SHP77 treated with DMSO at 0.1 percent for 48 hours (cell line): ENCODE measurements around the gene FNBP1.

Source experiments
- DNase-seq: peaks from one replicate; lab custom pipeline; 2025; lab: John Stamatoyannopoulos, UW

The FNBP1 gene

GRCh38 chr9:130045725-130046450 is 2.9 kb upstream of the FNBP1 start:
- no peak for DNase-seq

GRCh38 chr9:130043654-130044623 is 950 bp upstream of the FNBP1 start:
- no peak for DNase-seq

DNA sequence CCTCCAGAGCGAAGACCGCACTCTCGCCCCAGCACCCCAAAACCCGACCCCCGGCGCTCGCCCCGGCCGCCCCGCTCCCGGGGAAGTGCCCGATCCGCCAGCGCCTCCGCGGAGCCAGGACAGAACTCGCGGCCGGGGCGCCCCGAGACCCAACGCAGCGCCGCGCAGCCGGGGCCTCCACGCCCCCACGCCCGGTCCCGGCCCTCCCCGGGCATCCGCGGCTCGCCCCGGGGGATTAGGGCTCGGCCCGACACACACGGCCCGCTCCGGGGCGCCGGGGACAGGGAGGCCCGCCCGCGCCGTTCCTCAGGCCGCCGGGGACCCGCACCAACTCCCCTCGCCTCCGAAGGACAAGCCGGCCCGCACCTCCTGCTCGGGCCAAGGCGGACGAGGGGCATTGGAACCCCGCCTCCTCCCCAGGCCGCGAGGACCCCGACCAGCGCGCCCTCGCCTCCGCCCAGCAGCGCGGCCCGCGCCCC is 544 bp downstream of the FNBP1 start:
- DNase-seq: no peak

- no peak for DNase-seq
These were observed 1.2 kb downstream of the FNBP1 start for GRCh38 chr9:130041648-130042405.

DNA sequence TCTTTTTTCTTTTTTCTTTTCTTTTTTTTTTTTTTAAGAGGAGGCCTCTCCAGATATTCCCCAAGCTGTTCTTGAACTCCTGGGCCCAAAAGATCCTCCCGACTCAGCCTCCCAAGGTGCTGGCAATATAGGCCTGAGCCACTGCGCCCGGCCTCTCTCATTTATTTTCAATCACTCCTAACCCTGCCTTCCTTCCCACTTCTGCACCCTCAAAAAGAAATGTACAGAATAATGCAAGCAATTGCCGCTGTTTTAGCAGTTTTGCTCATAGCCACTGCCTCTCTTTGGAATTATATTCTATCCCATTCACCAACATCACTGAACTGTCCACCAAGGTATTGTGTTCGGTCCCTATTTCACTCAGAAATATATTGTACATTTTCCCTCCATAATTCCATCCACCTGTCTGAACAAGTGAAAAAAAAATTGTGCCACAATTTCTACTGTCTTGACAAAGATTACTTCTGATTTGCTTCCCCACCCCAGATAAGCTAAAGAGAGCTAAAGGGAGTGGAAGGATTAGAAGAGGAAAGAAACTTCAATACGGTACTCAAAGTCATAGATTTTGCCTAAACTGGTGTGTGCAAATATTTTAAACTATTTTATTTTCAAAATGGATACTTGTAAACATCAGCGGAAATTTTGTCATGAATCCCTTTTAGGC is 1.9 kb downstream of the FNBP1 start:
- DNase-seq: no peak

GRCh38 chr9:130039528-130040147 is 3.4 kb downstream of the FNBP1 start:
- no peak for DNase-seq

GRCh38 chr9:130036099-130036498 is 6.9 kb downstream of the FNBP1 start:
- no peak for DNase-seq

- no peak for DNase-seq
These were observed 8.4 kb downstream of the FNBP1 start for GRCh38 chr9:130034570-130034969.

GRCh38 chr9:130030651-130031127 is 12.3 kb downstream of the FNBP1 start:
- no peak for DNase-seq

DNA sequence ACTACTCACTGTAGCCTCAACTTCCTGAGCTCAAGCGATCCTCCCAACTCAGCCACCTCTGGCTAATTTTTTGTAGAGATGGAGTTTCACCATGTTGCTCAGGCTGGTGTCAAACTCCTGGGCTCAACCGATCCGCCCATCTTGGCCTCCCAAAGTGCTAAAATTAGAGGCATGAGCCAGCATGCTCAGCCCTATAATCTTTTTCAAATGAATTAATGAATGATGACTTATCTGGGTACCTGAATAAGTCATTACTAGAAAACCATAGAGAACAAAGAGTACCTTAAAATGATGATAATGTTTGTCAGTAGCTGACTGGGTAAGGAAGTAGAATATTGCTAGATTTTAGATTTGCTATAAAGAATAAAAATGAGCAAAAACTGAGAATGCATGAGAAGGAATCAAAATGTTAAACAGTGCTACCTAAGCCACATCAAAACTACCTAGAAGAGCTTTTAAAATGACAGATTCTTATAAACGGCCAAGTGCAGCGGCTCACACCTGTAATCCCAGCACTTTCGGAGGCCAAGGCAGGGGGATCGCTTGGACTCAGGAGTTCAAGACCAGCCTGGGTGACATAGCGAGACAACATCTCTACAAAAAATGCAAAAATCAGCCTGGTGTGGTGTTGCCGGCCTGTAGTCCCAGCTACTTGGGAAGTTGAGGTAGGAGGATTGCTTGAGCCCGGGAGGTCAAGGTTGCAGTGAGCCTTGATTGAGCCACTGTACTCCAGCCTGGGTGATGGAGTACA is 13.6 kb downstream of the FNBP1 start:
- no peak for DNase-seq

- DNase-seq: no peak
These were observed 14.3 kb downstream of the FNBP1 start for GRCh38 chr9:130028493-130029222.

- no peak for DNase-seq
These were observed 15.2 kb downstream of the FNBP1 start for GRCh38 chr9:130027533-130028365.

GRCh38 chr9:130026583-130027340 is 16.2 kb downstream of the FNBP1 start:
- no peak for DNase-seq

DNA sequence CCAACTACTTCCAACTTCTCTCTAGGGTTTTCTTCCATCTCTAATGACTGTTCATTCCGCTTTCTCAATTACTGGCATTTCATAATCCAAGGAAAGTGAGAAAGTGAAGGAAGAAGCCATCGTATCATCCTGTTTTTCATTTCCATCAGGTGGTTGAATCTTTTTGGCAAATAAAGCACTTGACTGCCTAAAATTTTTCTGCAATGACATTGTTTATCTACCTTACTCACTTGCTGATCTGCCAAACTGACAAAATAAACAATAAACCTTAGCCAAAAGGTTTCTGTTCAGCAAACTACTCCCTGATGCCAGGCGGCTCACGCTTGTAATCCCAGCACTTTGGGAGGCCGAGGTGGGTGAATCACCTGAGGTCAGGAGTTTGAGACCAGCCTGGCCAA is 18.4 kb downstream of the FNBP1 start:
- no peak for DNase-seq

- DNase-seq: no peak
These were observed 18.9 kb downstream of the FNBP1 start for GRCh38 chr9:130023994-130024596.

GRCh38 chr9:130023144-130023787 is 19.7 kb downstream of the FNBP1 start:
- DNase-seq: no peak

DNA sequence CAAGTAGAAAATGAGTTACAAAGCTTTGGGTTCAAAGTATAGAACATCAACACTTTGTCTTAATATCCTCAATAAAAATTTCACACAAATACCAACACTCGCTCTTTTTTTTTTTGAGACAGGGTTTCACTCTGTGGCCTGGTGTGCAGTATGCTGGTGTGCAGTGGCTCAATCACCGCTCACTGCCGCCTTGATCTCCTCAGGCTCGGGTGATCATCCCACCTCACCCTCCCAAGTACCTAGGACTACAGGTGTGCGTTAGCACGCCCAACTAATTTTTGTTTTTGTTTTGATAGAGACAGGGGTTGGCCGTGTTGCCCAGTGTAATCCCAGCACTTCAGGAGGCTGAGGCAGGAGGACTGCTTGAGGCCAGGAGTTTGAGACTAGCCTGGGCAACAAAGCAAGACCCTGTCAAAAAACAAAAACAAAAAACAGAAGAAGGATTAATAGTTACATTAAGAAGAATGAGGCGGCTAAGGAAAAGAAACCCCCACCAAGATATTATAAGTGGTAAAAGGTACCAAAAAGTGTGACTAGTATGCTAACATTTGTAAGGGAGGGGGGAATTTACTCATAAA is 20.3 kb downstream of the FNBP1 start:
- no peak for DNase-seq
